Activated CD8-positive, alpha-beta memory T cell treated with anti-CD3 and anti-CD28 coated beads, Interleukin-2, amount 10 ng/mL, durations not matched to agents 7 days and 5 days (primary cell): ENCODE data around the gene PTPRT. TPM values are rescaled to one million over a fixed set of nuclear protein-coding genes. Genes with fewer than 3 reads are reported as not detected.

Experiments used
- ATAC-seq: fragments of 150-1000 bp; cut with Tn5 transposase; one replicate; pipeline ENCODE4 v1.10.0; 2021; ENCODE audit warnings: moderate library complexity
- CTCF ChIA-PET: fragments of 350-600 bp; sonication (Branson Sonifier 250); formaldehyde crosslinking; loops from one replicate; lab custom pipeline; 2021; ENCODE audit warnings: antibody characterized with exemption; lab: Charles Lee
- DNase-seq: peaks from one replicate; pipeline ENCODE4 v3.0.0-alpha.2; 2020
- H3K27ac Mint-ChIP-seq: one replicate; pipeline ENCODE4 v1.8.0; 2021; ENCODE audit warnings: mild to moderate bottlenecking, mixed read lengths
- H3K27me3 Mint-ChIP-seq: one replicate; pipeline ENCODE4 v1.8.0; 2021; ENCODE audit warnings: mixed read lengths
- H3K36me3 Mint-ChIP-seq: one replicate; pipeline ENCODE4 v1.8.0; 2021; ENCODE audit warnings: mild to moderate bottlenecking, mixed read lengths
- H3K4me1 Mint-ChIP-seq: one replicate; pipeline ENCODE4 v1.8.0; 2021; ENCODE audit warnings: mixed read lengths
- H3K4me3 Mint-ChIP-seq: one replicate; pipeline ENCODE4 v1.8.0; 2021; ENCODE audit warnings: mild to moderate bottlenecking, moderate library complexity, mixed read lengths
- H3K9me3 Mint-ChIP-seq: one replicate; pipeline ENCODE4 v1.8.0; 2022; ENCODE audit warnings: low read depth, mixed read lengths
- total RNA-seq, 2 experiments: library from RNA; stranded (reverse); gene quantifications; one replicate each; pipeline ENCODE4 v1.2.3, GENCODE V29; 2021

Gene PTPRT
- total RNA-seq, 2 experiments from 2014 or later, result not detected

GRCh38 chr20:43057317-43057716 is 132.4 kb downstream of the PTPRT start:
- DNase-seq (no peak), ATAC-seq (no peak)
- no peaks in the 10 kb centered on the region for H3K9me3 Mint-ChIP-seq

GRCh38 chr20:43055181-43055884 is 134.4 kb downstream of the PTPRT start:
- Mint-ChIP-seq H3K4me1 (no peaks in the 10 kb centered on the region), H3K36me3 (no peaks in the 10 kb centered on the region), H3K27me3 (no peaks in the 10 kb centered on the region), H3K4me3 (no peak overlapping the region), H3K27ac (no peak overlapping the region), H3K9me3 (no peaks in the 10 kb centered on the region)
- ATAC-seq (no peak), DNase-seq (no peak)
- CTCF ChIA-PET, result no interaction called here

More at GRCh38 chr20:43057317-43057716, 132.4 kb downstream of the PTPRT start:
- H3K4me1 Mint-ChIP-seq, result no peaks in the 10 kb centered on the region
- no peak overlapping the region for H3K27ac Mint-ChIP-seq
- no peak overlapping the region for H3K4me3 Mint-ChIP-seq
- H3K27me3 Mint-ChIP-seq, result no peaks in the 10 kb centered on the region
- CTCF ChIA-PET, result no interaction called here
- no peaks in the 10 kb centered on the region for H3K36me3 Mint-ChIP-seq

- Mint-ChIP-seq H3K36me3 (no peaks in the 10 kb centered on the region), H3K27me3 (no peaks in the 10 kb centered on the region), H3K4me3 (no peak overlapping the region), H3K27ac (no peak overlapping the region), H3K4me1 (no peaks in the 10 kb centered on the region), H3K9me3 (no peaks in the 10 kb centered on the region)
- CTCF ChIA-PET, result no interaction called here
- no peak for ATAC-seq
- DNase-seq, result no peak
Measured at GRCh38 chr20:43052532-43052931, 137.2 kb downstream of the PTPRT start.

GRCh38 chr20:43046966-43047365 is 142.7 kb downstream of the PTPRT start:
- DNase-seq (no peak), ATAC-seq (no peak)
- Mint-ChIP-seq H3K36me3 (no peaks in the 10 kb centered on the region), H3K4me1 (no peaks in the 10 kb centered on the region), H3K27me3 (no peaks in the 10 kb centered on the region), H3K4me3 (no peak overlapping the region), H3K9me3 (peaks cover 3% of the 10 kb centered on the region), H3K27ac (no peak overlapping the region)
- CTCF ChIA-PET, result no interaction called here

GRCh38 chr20:43043887-43044286 is 145.8 kb downstream of the PTPRT start:
- no peak overlapping the region for H3K27ac Mint-ChIP-seq
- H3K4me1 Mint-ChIP-seq, result no peaks in the 10 kb centered on the region
- H3K36me3 Mint-ChIP-seq, result no peaks in the 10 kb centered on the region
- no peak for DNase-seq
- no peaks in the 10 kb centered on the region for H3K27me3 Mint-ChIP-seq
- no peak for ATAC-seq
- CTCF ChIA-PET, result no interaction called here
- no peak overlapping the region for H3K4me3 Mint-ChIP-seq
- peaks cover 3% of the 10 kb centered on the region for H3K9me3 Mint-ChIP-seq

- CTCF ChIA-PET, result no interaction called here
Measured at GRCh38 chr20:43040427-43040826, 149.3 kb downstream of the PTPRT start.

GRCh38 chr20:43037605-43038309 is 151.9 kb downstream of the PTPRT start:
- Mint-ChIP-seq H3K27me3 (no peaks in the 10 kb centered on the region), H3K4me3 (no peak overlapping the region), H3K4me1 (no peaks in the 10 kb centered on the region), H3K36me3 (no peaks in the 10 kb centered on the region), H3K27ac (no peak overlapping the region), H3K9me3 (no peaks in the 10 kb centered on the region)
- ATAC-seq, result no peak
- CTCF ChIA-PET, result no interaction called here
- DNase-seq, result no peak

More at GRCh38 chr20:43040427-43040826, 149.3 kb downstream of the PTPRT start:
- H3K36me3 Mint-ChIP-seq, result no peaks in the 10 kb centered on the region
- no peak overlapping the region for H3K27ac Mint-ChIP-seq
- ATAC-seq (no peak), DNase-seq (no peak)
- H3K4me3 Mint-ChIP-seq, result no peak overlapping the region
- H3K4me1 Mint-ChIP-seq, result no peaks in the 10 kb centered on the region
- no peaks in the 10 kb centered on the region for H3K9me3 Mint-ChIP-seq
- H3K27me3 Mint-ChIP-seq, result no peaks in the 10 kb centered on the region

GRCh38 chr20:43034981-43035724 is 154.6 kb downstream of the PTPRT start:
- H3K4me1 Mint-ChIP-seq, result no peaks in the 10 kb centered on the region
- DNase-seq (no peak), ATAC-seq (no peak)
- no peaks in the 10 kb centered on the region for H3K9me3 Mint-ChIP-seq
- H3K4me3 Mint-ChIP-seq, result no peak overlapping the region
- no peak overlapping the region for H3K27ac Mint-ChIP-seq
- no peaks in the 10 kb centered on the region for H3K27me3 Mint-ChIP-seq
- H3K36me3 Mint-ChIP-seq, result no peaks in the 10 kb centered on the region
- CTCF ChIA-PET, result no interaction called here

- H3K4me3 Mint-ChIP-seq, result no peak overlapping the region
- H3K9me3 Mint-ChIP-seq, result no peaks in the 10 kb centered on the region
- no peak for DNase-seq
- no peaks in the 10 kb centered on the region for H3K36me3 Mint-ChIP-seq
- no peaks in the 10 kb centered on the region for H3K27me3 Mint-ChIP-seq
- no peak overlapping the region for H3K27ac Mint-ChIP-seq
- no peak for ATAC-seq
- H3K4me1 Mint-ChIP-seq, result no peaks in the 10 kb centered on the region
- CTCF ChIA-PET, result no interaction called here
Measured at GRCh38 chr20:43032459-43032858, 157.2 kb downstream of the PTPRT start.

- no peaks in the 10 kb centered on the region for H3K27me3 Mint-ChIP-seq
- no peaks in the 10 kb centered on the region for H3K9me3 Mint-ChIP-seq
- no peaks in the 10 kb centered on the region for H3K36me3 Mint-ChIP-seq
- no peak for ATAC-seq
- H3K4me3 Mint-ChIP-seq, result no peak overlapping the region
- no peak overlapping the region for H3K27ac Mint-ChIP-seq
- no peaks in the 10 kb centered on the region for H3K4me1 Mint-ChIP-seq
- CTCF ChIA-PET, result no interaction called here
- DNase-seq, result no peak
Measured at GRCh38 chr20:43029176-43029575, 160.5 kb downstream of the PTPRT start.

- DNase-seq (no peak), ATAC-seq (no peak)
- H3K4me3 Mint-ChIP-seq, result no peak overlapping the region
- no peaks in the 10 kb centered on the region for H3K4me1 Mint-ChIP-seq
- no peaks in the 10 kb centered on the region for H3K9me3 Mint-ChIP-seq
- H3K27me3 Mint-ChIP-seq, result no peaks in the 10 kb centered on the region
- CTCF ChIA-PET, result no interaction called here
- no peak overlapping the region for H3K27ac Mint-ChIP-seq
- no peaks in the 10 kb centered on the region for H3K36me3 Mint-ChIP-seq
Measured at GRCh38 chr20:43028470-43028869, 161.2 kb downstream of the PTPRT start.

GRCh38 chr20:43023836-43024235 is 165.9 kb downstream of the PTPRT start:
- Mint-ChIP-seq H3K27ac (no peak overlapping the region), H3K9me3 (peaks cover 2% of the 10 kb centered on the region), H3K4me3 (no peak overlapping the region), H3K4me1 (no peaks in the 10 kb centered on the region), H3K27me3 (no peaks in the 10 kb centered on the region), H3K36me3 (no peaks in the 10 kb centered on the region)
- ATAC-seq (no peak), DNase-seq (no peak)
- CTCF ChIA-PET, result no interaction called here

GRCh38 chr20:43022568-43022967 is 167.1 kb downstream of the PTPRT start:
- Mint-ChIP-seq H3K27me3 (no peaks in the 10 kb centered on the region), H3K27ac (no peak overlapping the region), H3K9me3 (peaks cover 2% of the 10 kb centered on the region), H3K4me1 (no peaks in the 10 kb centered on the region), H3K36me3 (no peaks in the 10 kb centered on the region), H3K4me3 (no peak overlapping the region)
- no peak for DNase-seq
- CTCF ChIA-PET, result no interaction called here
- no peak for ATAC-seq

- H3K27me3 Mint-ChIP-seq, result no peaks in the 10 kb centered on the region
- H3K27ac Mint-ChIP-seq, result no peak overlapping the region
- H3K4me1 Mint-ChIP-seq, result no peaks in the 10 kb centered on the region
- CTCF ChIA-PET, result no interaction called here
- DNase-seq (no peak), ATAC-seq (no peak)
- peaks cover 2% of the 10 kb centered on the region for H3K9me3 Mint-ChIP-seq
- H3K36me3 Mint-ChIP-seq, result no peaks in the 10 kb centered on the region
- no peak overlapping the region for H3K4me3 Mint-ChIP-seq
Measured at GRCh38 chr20:43022081-43022480, 167.6 kb downstream of the PTPRT start.
